ENCODE measurements around the gene MSI2. TPM values are rescaled to one million over a fixed set of nuclear protein-coding genes. Genes with fewer than 3 reads are reported as not detected.

MSI2 gene
- total RNA-seq, 1 donor: 12.6 TPM

- no peak for DNase-seq (ENCODE audit: low read depth)
- no peak for TF ChIP-seq CTCF (IDR thresholded peaks at IDR 0.05; ENCODE audit: insufficient read depth, low read length)
These were observed 323.9 kb downstream of the MSI2 start for GRCh38 chr17:57580055-57580739.

GRCh38 chr17:57582881-57583756, 326.8 kb downstream of the MSI2 start:
- no peak for TF ChIP-seq CTCF (IDR thresholded peaks at IDR 0.05; ENCODE audit: insufficient read depth, low read length)

More at GRCh38 chr17:57580055-57580739, 323.9 kb downstream of the MSI2 start:
- no peak overlapping the region for H3K4me3 ChIP-seq (ENCODE audit: low read depth, low read length)

GRCh38 chr17:57584050-57584551, 327.8 kb downstream of the MSI2 start:
- no peak for DNase-seq (ENCODE audit: low read depth)
- TF ChIP-seq CTCF (IDR thresholded peaks at IDR 0.05; ENCODE audit: insufficient read depth, low read length): no peak

More at GRCh38 chr17:57582881-57583756, 326.8 kb downstream of the MSI2 start:
- no peak for DNase-seq (ENCODE audit: low read depth)
- no peak overlapping the region for H3K4me3 ChIP-seq (ENCODE audit: low read depth, low read length)

GRCh38 chr17:57585341-57586195, 329.2 kb downstream of the MSI2 start:
- TF ChIP-seq CTCF (IDR thresholded peaks at IDR 0.05; ENCODE audit: insufficient read depth, low read length): no peak
- no peak overlapping the region for H3K4me3 ChIP-seq (ENCODE audit: low read depth, low read length)
- DNase-seq (ENCODE audit: low read depth): no peak

More at GRCh38 chr17:57584050-57584551, 327.8 kb downstream of the MSI2 start:
- H3K4me3 ChIP-seq (ENCODE audit: low read depth, low read length): no peak overlapping the region

GRCh38 chr17:57586196-57586740, 329.9 kb downstream of the MSI2 start:
- no peak for DNase-seq (ENCODE audit: low read depth)
- no peak for TF ChIP-seq CTCF (IDR thresholded peaks at IDR 0.05; ENCODE audit: insufficient read depth, low read length)

GRCh38 chr17:57586742-57587141, 330.4 kb downstream of the MSI2 start:
- no peak for DNase-seq (ENCODE audit: low read depth)
- no peak for TF ChIP-seq CTCF (IDR thresholded peaks at IDR 0.05; ENCODE audit: insufficient read depth, low read length)

More at GRCh38 chr17:57586196-57586740, 329.9 kb downstream of the MSI2 start:
- H3K4me3 ChIP-seq (ENCODE audit: low read depth, low read length): no peak overlapping the region

More at GRCh38 chr17:57586742-57587141, 330.4 kb downstream of the MSI2 start:
- no peak overlapping the region for H3K4me3 ChIP-seq (ENCODE audit: low read depth, low read length)

Data from fibroblast of the aortic adventitia (primary cell).